Trophoblast cell (in vitro differentiated cells and primary cell): ENCODE results near the gene VCAM1. TPM values are rescaled to one million over a fixed set of nuclear protein-coding genes. Genes with fewer than 3 reads are reported as not detected.

Experiments
- DNase-seq, 2 donors: peaks; one replicate each; pipeline ENCODE4 v3.0.0-alpha.2; 2016
- H2AFZ ChIP-seq: 2 replicates; pipeline ENCODE4 v1.6.1; 2013; ENCODE audit warnings: low read length, moderate library complexity, mild to moderate bottlenecking; ENCODE audit not compliant: insufficient read depth, poor library complexity
- H2AK5ac ChIP-seq: 2 replicates; pipeline ENCODE4 v1.6.1; 2013; ENCODE audit warnings: mild to moderate bottlenecking, low read length
- H2BK120ac ChIP-seq: 2 replicates; pipeline ENCODE4 v1.6.1; 2013; ENCODE audit warnings: low read length, mild to moderate bottlenecking, moderate library complexity; ENCODE audit not compliant: insufficient read depth, poor library complexity
- H2BK12ac ChIP-seq: 2 replicates; pipeline ENCODE4 v1.6.1; 2013; ENCODE audit warnings: mild to moderate bottlenecking, low read length, moderate library complexity
- H2BK5ac ChIP-seq: 2 replicates; pipeline ENCODE4 v1.6.1; 2013; ENCODE audit warnings: low read length, low read depth, moderate library complexity, mild to moderate bottlenecking; ENCODE audit not compliant: poor library complexity
- H3K14ac ChIP-seq: 2 replicates; pipeline ENCODE4 v1.6.1; 2013; ENCODE audit warnings: mild to moderate bottlenecking, low read length
- H3K18ac ChIP-seq: 2 replicates; pipeline ENCODE4 v1.6.1; 2013; ENCODE audit warnings: mild to moderate bottlenecking, low read length
- H3K23ac ChIP-seq: 2 replicates; pipeline ENCODE4 v1.6.1; 2013; ENCODE audit warnings: low read length
- H3K27ac ChIP-seq: 2 replicates; pipeline ENCODE4 v1.5.1; 2013; ENCODE audit warnings: low read depth, mild to moderate bottlenecking, inconsistent platforms, low read length, moderate library complexity
- H3K27me3 ChIP-seq: 2 replicates; pipeline ENCODE4 v1.6.1; 2013; ENCODE audit warnings: inconsistent platforms, mild to moderate bottlenecking, low read length, moderate library complexity; ENCODE audit not compliant: insufficient read depth
- H3K36me3 ChIP-seq, 2 experiments: 1 replicate in 1 of 2; 2 replicates in 1 of 2; pipeline ENCODE4 v1.6.1; 2013; ENCODE audit warnings: low read length in 2 of 2, mild to moderate bottlenecking in 2 of 2, moderate library complexity in 1 of 2; ENCODE audit not compliant: insufficient read depth in 2 of 2, control insufficient read depth in 1 of 2
- H3K4ac ChIP-seq: 2 replicates; pipeline ENCODE4 v1.6.1; 2013; ENCODE audit warnings: low read depth, mild to moderate bottlenecking, low read length, moderate library complexity
- H3K4me1 ChIP-seq, 2 experiments: 1 replicate in 1 of 2; 2 replicates in 1 of 2; pipeline ENCODE4 v1.6.1; 2013; ENCODE audit warnings: low read length in 2 of 2, mild to moderate bottlenecking in 2 of 2, moderate library complexity in 1 of 2; ENCODE audit not compliant: insufficient read depth in 2 of 2, control insufficient read depth in 1 of 2
- H3K4me2 ChIP-seq: 2 replicates; pipeline ENCODE4 v1.6.1; 2013; ENCODE audit warnings: inconsistent platforms, mild to moderate bottlenecking, low read length, moderate library complexity
- H3K4me3 ChIP-seq: 2 replicates; pipeline ENCODE4 v1.5.1; 2013; ENCODE audit warnings: mild to moderate bottlenecking, low read depth, low read length, inconsistent platforms
- H3K79me1 ChIP-seq: one replicate; pipeline ENCODE4 v1.6.1; 2013; ENCODE audit warnings: low read length
- H3K79me2 ChIP-seq: 2 replicates; pipeline ENCODE4 v1.6.1; 2013; ENCODE audit warnings: low read length, mild to moderate bottlenecking; ENCODE audit not compliant: control insufficient read depth, insufficient read depth, poor library complexity
- H3K9ac ChIP-seq: 2 replicates; pipeline ENCODE4 v1.6.1; 2013; ENCODE audit warnings: mild to moderate bottlenecking, low read length
- H3K9me3 ChIP-seq: 2 replicates; pipeline ENCODE4 v1.6.1; 2013; ENCODE audit warnings: low read depth, mild to moderate bottlenecking, control low read depth, inconsistent platforms, low read length; ENCODE audit not compliant: insufficient read depth
- H4K12ac ChIP-seq: 2 replicates; pipeline ENCODE4 v1.6.1; 2013; ENCODE audit warnings: low read depth, mild to moderate bottlenecking, low read length, moderate library complexity
- H4K8ac ChIP-seq: 2 replicates; pipeline ENCODE4 v1.6.1; 2013; ENCODE audit warnings: low read depth, mild to moderate bottlenecking, low read length, moderate library complexity
- H4K91ac ChIP-seq: one replicate; pipeline ENCODE4 v1.6.1; 2013; ENCODE audit warnings: low read depth, mild to moderate bottlenecking, low read length, moderate library complexity
- WGBS: extraction: QIAGEN DNeasy Blood & Tissue Kit; methylation state at CpG from one replicate; pipeline ENCODE4 v1.1.7; 2013; ENCODE audit warnings: missing lambda C conversion rate; ENCODE audit not compliant: insufficient read length, insufficient coverage; ENCODE audit errors: extremely low coverage; 5-methylcytosine and 5-hydroxymethylcytosine counted together
- polyA plus RNA-seq: library from polyadenylated mRNA; stranded (reverse); fragments of 200-250 nt; gene quantifications from 2 replicates; pipeline ENCODE4 v1.2.3, GENCODE V29; 2013

VCAM1 gene, protein sequence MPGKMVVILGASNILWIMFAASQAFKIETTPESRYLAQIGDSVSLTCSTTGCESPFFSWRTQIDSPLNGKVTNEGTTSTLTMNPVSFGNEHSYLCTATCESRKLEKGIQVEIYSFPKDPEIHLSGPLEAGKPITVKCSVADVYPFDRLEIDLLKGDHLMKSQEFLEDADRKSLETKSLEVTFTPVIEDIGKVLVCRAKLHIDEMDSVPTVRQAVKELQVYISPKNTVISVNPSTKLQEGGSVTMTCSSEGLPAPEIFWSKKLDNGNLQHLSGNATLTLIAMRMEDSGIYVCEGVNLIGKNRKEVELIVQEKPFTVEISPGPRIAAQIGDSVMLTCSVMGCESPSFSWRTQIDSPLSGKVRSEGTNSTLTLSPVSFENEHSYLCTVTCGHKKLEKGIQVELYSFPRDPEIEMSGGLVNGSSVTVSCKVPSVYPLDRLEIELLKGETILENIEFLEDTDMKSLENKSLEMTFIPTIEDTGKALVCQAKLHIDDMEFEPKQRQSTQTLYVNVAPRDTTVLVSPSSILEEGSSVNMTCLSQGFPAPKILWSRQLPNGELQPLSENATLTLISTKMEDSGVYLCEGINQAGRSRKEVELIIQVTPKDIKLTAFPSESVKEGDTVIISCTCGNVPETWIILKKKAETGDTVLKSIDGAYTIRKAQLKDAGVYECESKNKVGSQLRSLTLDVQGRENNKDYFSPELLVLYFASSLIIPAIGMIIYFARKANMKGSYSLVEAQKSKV
- 0.03 and 0.04 TPM in 2 replicates for polyA plus RNA-seq

- Histone ChIP-seq H2BK5ac (no peak within 1 kb of the TSS), H3K9ac (no peak within 1 kb of the TSS), H3K9me3 (no peaks in the 10 kb centered on the region), H3K4ac (no peak within 1 kb of the TSS), H3K23ac (no peak within 1 kb of the TSS), H2BK120ac (no peak within 1 kb of the TSS), H3K79me1 (no peaks in the 10 kb centered on the region), H3K4me2 (no peak within 1 kb of the TSS), H3K18ac (no peak within 1 kb of the TSS), H3K79me2 (no peaks in the 10 kb centered on the region), H3K27me3 (no peaks in the 10 kb centered on the region), H2AFZ (no peak within 1 kb of the TSS), H3K27ac (no peak within 1 kb of the TSS), H2BK12ac (no peak within 1 kb of the TSS), H3K4me3 (no peak within 1 kb of the TSS), H4K8ac (no peak within 1 kb of the TSS), H3K14ac (no peak within 1 kb of the TSS), H4K12ac (no peak within 1 kb of the TSS), H2AK5ac (no peak within 1 kb of the TSS), H3K36me3 (no peaks in the 10 kb centered on the region), H3K4me1 (no peaks in the 10 kb centered on the region), H4K91ac (no peak within 1 kb of the TSS)
- no CpG with 5 or more reads among the region's 7 CpGs for WGBS
- DNase-seq: no peak
Measured at GRCh38 chr1:100719490-100719889, at the start of gene VCAM1. Gene VCAM1 (plus strand): TSS chr1:100719742. CDS start chr1:100719861, 119 bp downstream.

- H3K18ac ChIP-seq: no peak overlapping the region
- no peak overlapping the region for H4K12ac ChIP-seq
- peaks cover 1% of the 10 kb centered on the region for H3K9me3 ChIP-seq
- no peak overlapping the region for H2BK5ac ChIP-seq
- no peak overlapping the region for H3K4me2 ChIP-seq
- H3K14ac ChIP-seq: no peak overlapping the region
- H3K27me3 ChIP-seq: no peaks in the 10 kb centered on the region
- H3K4me1 ChIP-seq: no peaks in the 10 kb centered on the region
- H3K79me1 ChIP-seq: no peaks in the 10 kb centered on the region
- H3K23ac ChIP-seq: no peak overlapping the region
- no peak overlapping the region for H4K8ac ChIP-seq
- H2BK12ac ChIP-seq: no peak overlapping the region
- DNase-seq: no peak
- H3K36me3 ChIP-seq: no peaks in the 10 kb centered on the region
- H2BK120ac ChIP-seq: no peak overlapping the region
- no peak overlapping the region for H2AK5ac ChIP-seq
- H3K4me3 ChIP-seq: no peak overlapping the region
- 100% methylated on average over 1 of the region's 1 CpG for WGBS
- H2AFZ ChIP-seq: no peak overlapping the region
- no peaks in the 10 kb centered on the region for H3K79me2 ChIP-seq
- H3K4ac ChIP-seq: no peak overlapping the region
- no peak overlapping the region for H4K91ac ChIP-seq
- H3K27ac ChIP-seq: no peak overlapping the region
- H3K9ac ChIP-seq: no peak overlapping the region
Measured at GRCh38 chr1:100670083-100670482, 49.5 kb upstream of the VCAM1 start.

GRCh38 chr1:100671601-100672000 is 47.9 kb upstream of the VCAM1 start:
- no peak overlapping the region for H3K27ac ChIP-seq
- H4K91ac ChIP-seq: no peak overlapping the region
- H4K12ac ChIP-seq: no peak overlapping the region
- no peak overlapping the region for H3K9ac ChIP-seq
- no peak overlapping the region for H2BK5ac ChIP-seq
- no peak overlapping the region for H2BK12ac ChIP-seq
- no peak overlapping the region for H2BK120ac ChIP-seq
- H2AFZ ChIP-seq: no peak overlapping the region
- no peak overlapping the region for H3K4me3 ChIP-seq
- DNase-seq: no peak
- H3K9me3 ChIP-seq: peaks cover 1% of the 10 kb centered on the region
- no peak overlapping the region for H3K4ac ChIP-seq
- H3K79me2 ChIP-seq: no peaks in the 10 kb centered on the region
- H3K27me3 ChIP-seq: no peaks in the 10 kb centered on the region
- no peak overlapping the region for H3K14ac ChIP-seq
- no peaks in the 10 kb centered on the region for H3K79me1 ChIP-seq
- no peak overlapping the region for H3K23ac ChIP-seq
- H4K8ac ChIP-seq: no peak overlapping the region
- no peaks in the 10 kb centered on the region for H3K36me3 ChIP-seq
- no peak overlapping the region for H2AK5ac ChIP-seq
- H3K4me1 ChIP-seq: no peaks in the 10 kb centered on the region
- H3K18ac ChIP-seq: no peak overlapping the region
- H3K4me2 ChIP-seq: no peak overlapping the region

GRCh38 chr1:100683448-100684349 is 35.8 kb upstream of the VCAM1 start:
- no peak overlapping the region for H3K4ac ChIP-seq
- H3K27me3 ChIP-seq: no peaks in the 10 kb centered on the region
- no peak overlapping the region for H3K18ac ChIP-seq
- no peak overlapping the region for H3K27ac ChIP-seq
- no peaks in the 10 kb centered on the region for H3K79me2 ChIP-seq
- no peak overlapping the region for H4K12ac ChIP-seq
- H2AFZ ChIP-seq: no peak overlapping the region
- DNase-seq: no peak
- H3K4me1 ChIP-seq: no peaks in the 10 kb centered on the region
- H3K14ac ChIP-seq: no peak overlapping the region
- H3K79me1 ChIP-seq: no peaks in the 10 kb centered on the region
- no CpG with 5 or more reads among the region's 2 CpGs for WGBS
- no peaks in the 10 kb centered on the region for H3K36me3 ChIP-seq
- H2BK120ac ChIP-seq: no peak overlapping the region
- no peak overlapping the region for H3K4me3 ChIP-seq
- H3K9ac ChIP-seq: no peak overlapping the region
- H4K91ac ChIP-seq: no peak overlapping the region
- no peak overlapping the region for H3K4me2 ChIP-seq
- no peaks in the 10 kb centered on the region for H3K9me3 ChIP-seq
- no peak overlapping the region for H4K8ac ChIP-seq
- H2BK12ac ChIP-seq: no peak overlapping the region
- H2AK5ac ChIP-seq: no peak overlapping the region
- no peak overlapping the region for H2BK5ac ChIP-seq
- H3K23ac ChIP-seq: no peak overlapping the region
